Measurements from ENCODE around the gene FKBP8.
A peak's percentile ranks its signal among the peaks of the same experiment; 100 is the strongest.

Gene FKBP8

GRCh38 chr19:18483119-18483890, 60.1 kb downstream of the FKBP8 start:
- peak overlapping the region; percentile 59 for H3K27ac Mint-ChIP-seq
- ATAC-seq (replicated peaks) (no peak), DNase-seq (no peak)
- H3K36me3 Mint-ChIP-seq = peaks cover 17 to 18% of the 10 kb centered on the region in 2 donors
- no peaks in the 10 kb centered on the region for H3K27me3 Mint-ChIP-seq
- H3K4me3 Mint-ChIP-seq = no peak overlapping the region
- peaks cover 67 to 96% of the 10 kb centered on the region in 2 donors for H3K4me1 Mint-ChIP-seq
- no peaks in the 10 kb centered on the region for H3K9me3 Mint-ChIP-seq

Data from stimulated activated naive B cell treated with anti-CD40 and anti-IgM and Interleukin-4, amounts not matched to agents 10 μg/mL and 1 μg/mL and 100 μg/mL, for 72 hours (primary cell).